Caco-2 (cell line): ENCODE measurements around the gene BICD1. TPM values are rescaled to one million over a fixed set of nuclear protein-coding genes. Genes with fewer than 3 reads are reported as not detected.

Experiments used
- BruUV-seq: library from RNA; stranded (reverse); fragments of 400-500 nt; replicated peaks from 2 replicates; lab custom pipeline; 2021; lab: Mats Ljungman, UMichigan
- CTCF ChIA-PET: fragments of 300-600 bp; sonication (Branson Sonifier 250); formaldehyde crosslinking; loops from one replicate; lab custom pipeline; 2022; ENCODE audit warnings: antibody characterized with exemption; lab: Charles Lee
- POLR2A ChIA-PET: fragments of 300-600 bp; sonication (Branson Sonifier 250); formaldehyde crosslinking; loops from one replicate; lab custom pipeline; 2022; ENCODE audit warnings: antibody characterized with exemption; lab: Charles Lee
- DNase-seq, 2 experiments: peaks; one replicate each; pipeline versions ENCODE4 v3.0.0 to v3.0.0-alpha.2; 2020 to 2022
- H3K27me3 ChIP-seq: replicated peaks from 2 replicates; pipeline ENCODE4 v1.6.0; 2011; ENCODE audit warnings: low read length; ENCODE audit not compliant: control insufficient read depth, insufficient read depth
- H3K36me3 ChIP-seq: 2 replicates; pipeline ENCODE4 v1.5.1; 2011; ENCODE audit warnings: low read length; ENCODE audit not compliant: control insufficient read depth, insufficient read depth
- H3K4me1 ChIP-seq: fragments of 250-450 bp; sonication (Bioruptor Pico); 2 replicates; pipeline ENCODE4 v1.5.1; 2020; ENCODE audit warnings: mild to moderate bottlenecking
- H3K4me3 ChIP-seq: 2 replicates; pipeline ENCODE4 v1.5.1; 2011; ENCODE audit warnings: low read depth, mild to moderate bottlenecking, control low read depth, low read length
- H3K9me3 ChIP-seq: fragments of 250-450 bp; sonication (Bioruptor Pico); 2 replicates; pipeline ENCODE4 v1.5.1; 2020; ENCODE audit warnings: mild to moderate bottlenecking, moderate library complexity
- H3K27ac Mint-ChIP-seq: one replicate; pipeline ENCODE4 v1.8.0; 2022; ENCODE audit warnings: mixed read lengths; ENCODE audit not compliant: unreplicated experiment
- H3K27me3 Mint-ChIP-seq: one replicate; pipeline ENCODE4 v1.8.0; 2022; ENCODE audit warnings: mixed read lengths; ENCODE audit not compliant: insufficient read depth, unreplicated experiment
- H3K36me3 Mint-ChIP-seq: one replicate; pipeline ENCODE4 v1.8.0; 2022; ENCODE audit warnings: mild to moderate bottlenecking, mixed read lengths; ENCODE audit not compliant: insufficient read depth, unreplicated experiment
- H3K4me1 Mint-ChIP-seq: one replicate; pipeline ENCODE4 v1.8.0; 2022; ENCODE audit warnings: low read depth, mixed read lengths; ENCODE audit not compliant: unreplicated experiment
- H3K4me3 Mint-ChIP-seq: one replicate; pipeline ENCODE4 v1.8.0; 2022; ENCODE audit warnings: mild to moderate bottlenecking, moderate library complexity, mixed read lengths; ENCODE audit not compliant: unreplicated experiment
- H3K9me3 Mint-ChIP-seq: one replicate; pipeline ENCODE4 v1.8.0; 2022; ENCODE audit warnings: mixed read lengths; ENCODE audit not compliant: unreplicated experiment
- CTCF ChIP-seq, 2 experiments: fragments of 200-600 bp in 1 of 2; IDR thresholded peaks; 1 replicate in 1 of 2; 2 replicates in 1 of 2; pipeline versions ENCODE4 v1.5.1 to v1.8.0; 2011 to 2022; ENCODE audit warnings: antibody characterized with exemption in 1 of 2, control low read depth in 1 of 2, inconsistent platforms in 1 of 2, low read depth in 1 of 2, low read length in 1 of 2, mild to moderate bottlenecking in 1 of 2, moderate library complexity in 1 of 2; ENCODE audit not compliant: insufficient read depth in 1 of 2, severe bottlenecking in 1 of 2, unreplicated experiment in 1 of 2
- intact Hi-C: fragments of 100-400 bp; cut with micrococcal nuclease; formaldehyde crosslinking; loops from one replicate; pipeline ENCODE4 v1.10.0; 2022; ENCODE audit not compliant: unreplicated experiment
- total RNA-seq: library from RNA; stranded (reverse); gene quantifications from 2 replicates; pipeline ENCODE4 v1.2.3, GENCODE V29; 2022

The BICD1 gene
- total RNA-seq, 1 experiment from 2014 or later, result 36.2 TPM

GRCh38 chr12:32205731-32206130 lies 99.1 kb downstream of the BICD1 start:
- H3K4me1 Mint-ChIP-seq, result peaks cover 9% of the 10 kb centered on the region
- intact Hi-C loops, result no loop called here
- no peak overlapping the region for H3K4me3 Mint-ChIP-seq
- Histone ChIP-seq H3K27me3 (no peaks in the 10 kb centered on the region), H3K4me3 (no peak overlapping the region), H3K4me1 (no peaks in the 10 kb centered on the region), H3K36me3 (no peaks in the 10 kb centered on the region), H3K9me3 (no peaks in the 10 kb centered on the region)
- TF ChIP-seq CTCF (IDR thresholded peaks at IDR 0.05; ENCODE audit: insufficient read depth in 1 of 2, low read depth in 1 of 2, low read length in 1 of 2, severe bottlenecking in 1 of 2, unreplicated experiment in 1 of 2), result no peak
- ChIA-PET POLR2A (no interaction called here), CTCF (no interaction called here)
- BruUV-seq, result no TSS peak
- no peaks in the 10 kb centered on the region for H3K9me3 Mint-ChIP-seq
- H3K36me3 Mint-ChIP-seq, result no peaks in the 10 kb centered on the region
- no peak for DNase-seq
- no peak overlapping the region for H3K27ac Mint-ChIP-seq
- no peaks in the 10 kb centered on the region for H3K27me3 Mint-ChIP-seq

GRCh38 chr12:32208355-32208754 lies 101.7 kb downstream of the BICD1 start:
- Histone ChIP-seq H3K4me3 (no peak overlapping the region), H3K4me1 (no peaks in the 10 kb centered on the region), H3K36me3 (no peaks in the 10 kb centered on the region), H3K27me3 (no peaks in the 10 kb centered on the region), H3K9me3 (no peaks in the 10 kb centered on the region)
- Mint-ChIP-seq H3K36me3 (no peaks in the 10 kb centered on the region), H3K4me3 (no peak overlapping the region), H3K9me3 (no peaks in the 10 kb centered on the region), H3K27me3 (no peaks in the 10 kb centered on the region), H3K27ac (no peak overlapping the region), H3K4me1 (peaks cover 9% of the 10 kb centered on the region)
- ChIA-PET CTCF (no interaction called here), POLR2A (no interaction called here)
- no peak for DNase-seq
- TF ChIP-seq CTCF (IDR thresholded peaks at IDR 0.05; ENCODE audit: insufficient read depth in 1 of 2, low read depth in 1 of 2, low read length in 1 of 2, severe bottlenecking in 1 of 2, unreplicated experiment in 1 of 2), result no peak
- no TSS peak for BruUV-seq
- intact Hi-C loops, result no loop called here

GRCh38 chr12:32211066-32211899 lies 104.6 kb downstream of the BICD1 start:
- Mint-ChIP-seq H3K4me3 (no peak overlapping the region), H3K27ac (no peak overlapping the region), H3K4me1 (peaks cover 9% of the 10 kb centered on the region), H3K36me3 (no peaks in the 10 kb centered on the region), H3K27me3 (no peaks in the 10 kb centered on the region), H3K9me3 (no peaks in the 10 kb centered on the region)
- POLR2A ChIA-PET, result no interaction called here
- no peak for TF ChIP-seq CTCF (IDR thresholded peaks at IDR 0.05; ENCODE audit: insufficient read depth in 1 of 2, low read depth in 1 of 2, low read length in 1 of 2, severe bottlenecking in 1 of 2, unreplicated experiment in 1 of 2)
- H3K4me3 ChIP-seq, result no peak overlapping the region
- no TSS peak for BruUV-seq
- H3K36me3 ChIP-seq, result no peaks in the 10 kb centered on the region
- no peaks in the 10 kb centered on the region for H3K27me3 ChIP-seq
- H3K9me3 ChIP-seq, result no peaks in the 10 kb centered on the region
- intact Hi-C loops, result no loop called here
- CTCF ChIA-PET, result no interaction called here
- no peaks in the 10 kb centered on the region for H3K4me1 ChIP-seq
- no peak for DNase-seq
